GM21723 (cell line): ENCODE data around the gene CYP46A1.
"Not testable (repeated sequence)": the region's sequence is repeated elsewhere in the genome, so short reads cannot be mapped to it uniquely, and the experiment has no call there.

Experiments used
- ATAC-seq: cut with Tn5 transposase; IDR thresholded peaks from one replicate; pipeline ENCODE4 v1.9.1; 2021; ENCODE audit warnings: mild to moderate bottlenecking, moderate library complexity; ENCODE audit not compliant: unreplicated experiment

The CYP46A1 gene

DNA sequence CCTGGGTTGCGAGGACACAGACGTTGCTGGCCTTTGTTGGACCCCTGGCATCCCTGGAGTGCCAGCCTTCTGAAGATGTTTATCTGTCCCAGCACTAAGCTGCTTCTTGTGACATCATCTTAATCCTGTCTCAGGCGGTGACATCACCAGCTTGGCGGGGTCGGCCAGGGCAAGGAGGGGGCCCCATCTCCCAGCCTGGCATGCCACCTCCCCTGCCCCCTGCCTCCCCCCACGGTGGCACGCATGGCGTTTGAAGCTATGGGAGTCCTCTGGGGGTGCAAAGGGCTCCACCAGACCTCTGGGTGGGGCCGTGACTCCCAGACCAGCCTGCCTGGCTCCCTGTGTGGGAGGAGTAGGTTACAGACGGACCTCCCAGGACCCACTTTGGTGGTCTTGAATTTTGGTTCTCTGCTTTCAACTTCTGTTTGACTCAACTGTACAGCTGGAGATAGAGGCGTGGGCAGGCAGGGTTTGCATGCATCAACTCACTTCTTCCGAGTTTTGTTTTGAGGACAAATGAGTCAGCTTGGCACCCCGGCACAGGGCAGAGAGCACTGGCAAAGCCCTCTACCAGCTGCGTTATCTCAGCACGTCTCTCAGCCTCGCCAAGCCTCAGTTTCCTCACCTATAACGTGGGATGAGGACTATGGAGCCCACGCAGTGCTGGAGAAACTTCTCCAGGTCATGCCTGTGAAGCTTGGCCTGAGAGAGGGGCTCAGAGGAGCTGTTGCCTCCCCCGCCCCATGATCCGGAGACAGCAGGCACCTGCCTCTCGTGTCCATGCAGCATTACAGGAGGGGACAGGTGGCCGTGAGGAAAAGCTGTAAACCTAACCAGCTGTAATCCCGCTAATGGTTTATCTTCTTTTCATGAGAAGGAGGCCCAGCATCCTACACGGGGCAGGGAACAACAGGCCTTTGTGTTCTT, 70.3 kb downstream of the CYP46A1 start:
- ATAC-seq: no peak

DNA sequence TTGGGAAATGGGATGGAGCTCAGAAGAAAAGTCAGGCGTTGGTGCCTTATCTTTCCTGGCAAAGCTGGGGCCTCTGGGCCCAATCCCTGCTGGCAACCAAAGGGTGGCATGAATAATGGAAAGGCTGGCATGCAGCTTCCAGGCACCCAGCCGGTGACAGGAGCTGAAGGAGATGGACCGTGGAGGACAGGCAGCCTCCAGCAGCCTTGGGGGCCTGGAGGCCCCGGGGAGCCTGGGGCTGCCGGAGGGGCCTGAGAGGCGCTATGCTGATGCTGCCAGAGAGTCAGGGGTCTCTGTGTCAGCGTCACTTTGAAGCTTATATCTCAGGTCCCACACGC, 70.9 kb downstream of the CYP46A1 start:
- ATAC-seq: no peak

DNA sequence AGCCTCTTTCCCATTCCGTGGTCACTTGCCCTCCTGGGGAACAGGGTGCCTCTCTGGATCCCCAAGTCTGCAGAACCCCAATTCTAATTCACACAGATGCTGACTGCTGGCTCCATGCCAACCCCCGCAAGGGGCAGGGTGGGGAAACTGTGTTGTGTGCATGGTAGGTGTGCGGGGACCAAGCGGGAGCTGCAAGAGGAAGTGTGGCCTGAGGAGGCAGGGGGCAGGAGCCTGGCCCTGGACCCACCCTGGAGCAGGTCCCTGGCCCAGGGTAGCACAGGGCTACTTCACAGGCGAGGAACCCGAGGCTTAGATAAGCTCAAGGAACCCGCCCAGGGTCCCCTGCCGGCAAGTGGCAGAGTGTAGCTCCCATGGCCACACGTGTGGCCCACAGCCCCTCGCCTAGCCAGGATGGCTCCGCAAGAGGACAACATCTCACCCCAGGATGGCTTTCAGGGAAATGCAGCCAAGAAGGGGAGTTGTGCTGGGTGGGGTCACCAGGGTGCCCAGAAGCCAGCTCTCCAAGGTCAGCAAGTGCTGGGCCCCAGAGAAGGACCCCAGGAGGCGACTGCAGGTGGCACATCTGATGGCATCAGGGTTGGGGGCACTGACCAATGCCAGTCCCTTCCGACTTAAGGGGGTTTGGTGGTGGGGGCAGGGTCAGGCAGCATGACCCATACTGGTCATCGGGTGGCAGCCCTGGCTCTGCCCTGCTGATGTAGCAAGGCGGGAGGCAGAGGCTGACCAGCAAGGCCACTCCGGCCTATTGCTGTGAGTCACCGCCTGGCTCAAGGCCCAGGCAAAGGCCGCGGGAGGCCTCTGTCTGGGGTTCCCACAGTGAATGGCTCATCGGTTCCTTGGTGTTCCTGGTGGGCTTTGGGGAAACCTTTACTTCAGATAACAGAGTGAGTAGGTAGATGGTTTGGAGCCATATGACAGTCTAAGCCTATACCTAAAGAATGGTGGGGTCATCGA, 71.8 kb downstream of the CYP46A1 start:
- ATAC-seq: no peak

DNA sequence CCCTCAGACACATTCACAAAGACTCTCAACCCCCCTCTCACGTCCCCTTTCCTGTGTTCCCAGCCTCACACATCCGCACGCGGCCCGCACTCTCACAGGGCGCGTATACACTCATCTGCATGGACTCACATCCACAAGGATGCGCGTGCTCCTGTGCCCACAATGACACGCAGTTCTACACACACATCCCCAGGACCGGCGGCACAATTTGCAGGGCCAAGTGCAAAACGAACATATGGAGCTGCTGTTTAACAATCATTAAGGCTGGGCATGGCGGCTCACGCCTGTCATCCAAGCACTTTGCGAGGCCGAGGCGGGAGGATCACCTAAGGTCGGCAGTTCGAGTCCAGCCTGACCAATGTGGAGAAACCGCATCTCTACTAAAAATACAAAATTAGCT, 72.7 kb downstream of the CYP46A1 start:
- ATAC-seq: no peak

DNA sequence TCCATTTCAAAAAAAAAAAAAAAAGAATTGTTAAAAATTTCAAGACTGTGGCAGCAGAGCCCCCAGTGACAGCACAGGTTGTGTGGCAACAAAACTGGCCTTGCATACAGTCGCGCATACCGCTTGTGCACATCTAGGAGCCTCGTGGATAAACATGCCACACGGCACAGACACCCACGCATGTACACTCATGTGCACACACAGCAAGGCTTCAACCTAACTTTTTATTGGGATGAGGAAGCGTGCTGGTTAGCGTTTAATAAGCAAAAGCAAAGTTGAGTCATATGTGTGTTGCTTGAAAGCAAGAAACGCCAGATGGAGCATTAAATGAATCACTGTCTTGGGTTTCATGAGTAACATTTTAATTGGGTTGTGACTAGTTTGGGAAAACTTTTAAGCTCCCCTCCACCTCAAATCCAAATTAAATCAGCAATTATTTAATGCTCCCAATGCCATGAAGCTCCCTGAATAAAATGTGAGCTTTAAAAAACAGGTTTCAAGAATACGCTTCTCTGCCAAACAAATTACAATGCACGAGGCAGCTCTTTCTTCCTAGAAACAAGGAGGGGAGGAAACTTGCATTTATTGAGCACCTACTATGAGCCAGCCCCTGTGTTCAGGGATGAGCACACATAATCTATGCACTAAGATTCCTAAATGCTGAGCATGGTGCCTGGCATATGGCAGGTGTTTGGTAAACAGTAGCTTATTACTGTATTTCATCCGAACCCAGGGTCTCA, 73.4 kb downstream of the CYP46A1 start:
- no peak for ATAC-seq

DNA sequence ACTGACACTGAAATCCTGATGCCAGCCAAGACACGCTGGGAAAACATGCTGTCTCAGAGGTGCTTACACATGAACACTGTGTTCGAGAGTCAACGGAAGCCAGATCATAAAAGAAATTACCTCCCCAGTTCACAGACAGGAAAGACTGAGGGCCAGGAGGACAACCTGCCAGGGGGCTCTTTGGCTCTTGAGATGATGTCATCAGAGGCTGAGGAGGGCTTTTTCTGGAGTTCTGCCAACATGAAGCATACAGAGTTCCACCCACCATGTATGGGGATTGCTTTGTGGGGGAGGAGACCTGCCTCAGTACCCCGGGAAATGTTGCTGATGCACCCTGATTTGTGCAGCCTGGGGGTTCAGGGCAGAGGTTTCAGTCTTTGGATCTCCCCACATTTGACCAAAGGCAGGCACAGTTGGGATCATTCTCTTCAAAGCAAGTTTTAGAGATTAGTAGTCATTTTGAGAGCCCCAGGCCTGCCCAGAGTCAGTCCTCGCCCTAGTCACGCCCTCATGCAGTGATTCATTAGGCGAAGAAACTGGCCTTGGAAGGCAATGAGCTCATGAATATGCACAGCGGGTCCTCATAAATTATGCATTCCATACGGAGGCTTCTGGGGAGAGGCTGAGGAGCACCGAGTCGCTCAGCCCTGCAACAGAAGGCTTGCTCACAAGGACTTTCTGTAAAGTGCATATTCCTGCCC, 74.2 kb downstream of the CYP46A1 start:
- ATAC-seq: no peak

DNA sequence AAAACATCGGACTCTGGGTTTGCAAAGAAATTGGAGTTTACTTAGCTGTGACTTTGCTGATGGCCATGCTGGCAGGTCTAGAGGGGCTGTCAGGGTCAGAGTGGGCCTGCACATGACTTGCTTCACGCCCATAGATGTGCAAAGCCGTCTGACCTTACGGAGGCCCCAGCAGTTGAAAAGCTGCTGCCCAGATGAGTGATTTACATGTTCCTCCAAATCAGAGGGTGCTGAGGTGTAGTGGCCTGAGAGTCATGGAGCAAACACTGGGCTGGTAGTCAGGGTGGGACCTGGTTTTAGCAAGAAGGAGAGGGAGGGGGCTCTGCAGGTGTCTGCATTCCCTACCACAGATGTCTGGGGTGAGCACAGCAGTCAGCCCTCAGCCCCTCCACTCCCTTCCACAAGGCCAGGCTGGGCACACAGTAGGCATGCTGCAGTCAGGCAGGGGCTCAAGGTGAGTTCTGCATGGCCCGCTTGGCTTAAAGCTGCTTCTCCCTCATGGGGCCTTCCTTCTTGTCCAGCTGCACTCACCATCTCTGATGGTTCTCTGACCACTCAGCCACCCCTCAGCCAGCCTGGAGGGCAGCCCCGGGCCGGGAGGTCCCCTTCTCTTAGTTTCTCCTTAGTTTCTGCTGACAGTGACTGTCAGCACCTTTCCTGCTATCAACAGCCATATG, 74.9 kb downstream of the CYP46A1 start:
- ATAC-seq: no peak

DNA sequence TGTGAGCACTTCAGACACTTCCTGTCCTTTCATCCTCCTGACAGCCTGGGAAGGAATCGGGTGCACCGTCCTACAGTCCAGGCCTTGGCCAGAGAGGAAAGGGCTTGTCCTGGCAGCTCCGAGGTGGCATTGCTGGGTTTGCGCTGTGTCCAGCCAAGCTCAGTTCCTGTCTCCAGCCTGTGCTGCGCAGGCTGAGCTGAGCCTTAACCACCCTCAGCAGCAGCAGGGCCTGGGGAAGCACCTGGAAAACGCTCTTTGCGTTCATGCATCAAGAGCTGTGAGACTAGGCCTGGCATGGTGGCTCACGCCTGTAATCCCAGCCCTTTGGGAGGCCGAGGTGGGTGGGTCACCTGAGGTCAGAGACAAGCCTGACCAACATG, 75.4 kb downstream of the CYP46A1 start:
- ATAC-seq: no peak

DNA sequence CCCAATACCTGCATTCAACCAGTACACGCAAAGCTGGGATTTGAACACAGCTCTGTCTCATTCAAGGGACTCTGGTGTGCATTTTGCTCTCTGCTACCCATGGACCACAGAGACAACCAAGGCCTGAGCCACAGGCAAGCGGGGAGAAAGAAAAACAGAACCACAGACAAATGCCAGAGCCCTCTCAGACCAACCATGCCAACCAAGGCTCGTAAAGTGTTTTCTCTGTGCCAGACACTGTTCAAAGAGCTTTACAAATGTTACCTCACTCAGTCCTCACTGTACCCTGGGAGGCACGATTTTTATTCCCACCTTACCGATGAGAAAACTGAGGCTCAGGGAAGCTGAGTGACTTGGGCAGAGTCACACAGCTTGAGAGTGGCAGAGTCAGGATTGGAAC, 76.7 kb downstream of the CYP46A1 start:
- no peak for ATAC-seq

DNA sequence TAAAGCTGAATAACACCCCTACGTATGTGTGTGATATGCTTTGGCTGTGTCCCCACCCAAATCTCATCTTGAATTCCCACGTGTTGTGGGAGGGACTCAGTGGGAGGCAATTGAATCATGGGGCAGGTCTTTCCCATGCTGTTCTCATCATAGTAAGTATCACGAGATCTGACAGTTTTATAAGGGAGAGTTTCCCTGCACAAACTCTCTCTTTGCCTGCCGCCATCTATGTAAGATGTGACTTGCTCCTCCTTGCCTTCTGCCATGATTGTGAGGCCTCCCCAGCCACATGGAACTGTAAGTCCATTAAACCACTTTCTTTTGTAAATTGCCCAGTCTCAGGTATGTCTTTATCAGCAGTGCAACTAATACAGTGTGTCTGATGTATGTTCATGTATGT, 78.8 kb downstream of the CYP46A1 start:
- not testable (repeated sequence) for ATAC-seq

DNA sequence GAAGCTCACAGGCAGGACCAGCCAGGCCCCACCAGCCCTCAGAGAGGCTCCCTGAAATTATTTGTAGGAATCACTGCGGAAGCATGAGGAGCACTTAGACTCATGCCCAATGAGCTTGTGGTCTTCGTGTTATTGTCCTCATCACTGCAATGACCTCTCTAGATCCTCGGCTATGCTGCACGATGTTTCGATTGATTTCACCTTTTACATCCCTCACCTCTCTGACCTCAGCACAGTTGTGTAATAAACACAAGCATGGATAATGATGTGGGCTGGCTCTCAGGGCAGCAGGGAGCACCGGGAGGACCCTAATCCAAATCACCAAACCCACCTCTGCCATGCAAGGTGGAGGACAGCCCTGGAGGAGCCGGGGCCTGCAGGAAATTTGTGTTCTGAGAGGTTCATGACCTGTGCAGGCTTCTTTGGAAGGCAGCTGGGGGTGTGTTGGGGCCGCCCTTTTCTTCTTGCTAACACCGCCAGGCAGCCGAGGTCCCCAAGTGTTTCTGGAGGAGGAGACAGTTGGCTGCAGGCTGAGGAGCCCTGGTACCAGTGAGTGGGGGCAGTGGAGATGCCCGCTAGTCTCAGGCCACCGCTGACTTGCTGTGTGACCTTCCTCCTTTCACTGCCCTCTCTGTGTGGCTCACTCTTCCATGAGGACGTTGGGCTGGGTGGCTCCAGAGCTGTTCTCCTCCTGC, 79.6 kb downstream of the CYP46A1 start:
- ATAC-seq: no peak

DNA sequence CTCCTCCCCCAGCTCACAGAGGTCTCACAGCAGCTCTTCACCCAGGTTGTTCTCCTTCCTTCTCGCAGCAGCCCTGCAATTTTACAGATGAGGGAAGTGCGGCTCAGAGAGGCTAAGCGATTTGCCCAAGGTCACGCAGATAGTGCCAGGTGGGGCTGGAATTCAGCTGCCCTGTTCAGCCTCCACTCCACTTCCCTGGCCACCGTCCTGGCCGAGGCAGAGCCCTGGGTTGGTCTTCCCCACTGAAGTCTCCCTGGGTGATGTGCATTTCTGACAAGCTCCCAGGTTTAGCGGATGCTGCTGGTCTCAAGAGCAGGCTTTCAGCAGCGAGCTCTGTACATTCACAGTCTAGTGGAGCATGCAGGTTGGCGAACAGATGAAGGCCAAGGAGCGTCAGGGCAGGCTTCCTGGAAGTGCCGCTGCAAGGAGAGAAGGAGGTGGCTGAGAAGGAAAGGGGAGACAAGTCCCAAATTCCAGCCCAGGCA, 80.2 kb downstream of the CYP46A1 start:
- no peak for ATAC-seq

DNA sequence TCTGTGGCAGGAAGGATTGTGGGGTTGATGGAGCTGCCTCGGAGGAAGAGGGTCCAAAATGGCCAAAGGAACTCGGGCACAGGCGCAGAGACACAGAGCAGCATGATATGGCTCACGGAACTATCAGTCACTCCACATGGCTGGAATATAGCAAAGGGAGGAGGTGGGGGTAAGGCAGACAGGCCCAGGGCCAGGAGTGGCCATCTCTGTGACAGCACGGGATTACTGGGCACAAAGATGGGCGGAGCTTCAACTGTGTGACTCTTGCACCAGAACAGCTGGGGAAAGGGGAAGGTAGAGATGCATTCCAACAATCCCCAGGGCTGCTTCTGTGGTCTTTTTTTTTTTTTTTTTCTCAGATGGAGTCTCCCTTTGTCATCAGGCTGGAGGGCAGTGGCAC, 84.3 kb downstream of the CYP46A1 start:
- no peak for ATAC-seq

DNA sequence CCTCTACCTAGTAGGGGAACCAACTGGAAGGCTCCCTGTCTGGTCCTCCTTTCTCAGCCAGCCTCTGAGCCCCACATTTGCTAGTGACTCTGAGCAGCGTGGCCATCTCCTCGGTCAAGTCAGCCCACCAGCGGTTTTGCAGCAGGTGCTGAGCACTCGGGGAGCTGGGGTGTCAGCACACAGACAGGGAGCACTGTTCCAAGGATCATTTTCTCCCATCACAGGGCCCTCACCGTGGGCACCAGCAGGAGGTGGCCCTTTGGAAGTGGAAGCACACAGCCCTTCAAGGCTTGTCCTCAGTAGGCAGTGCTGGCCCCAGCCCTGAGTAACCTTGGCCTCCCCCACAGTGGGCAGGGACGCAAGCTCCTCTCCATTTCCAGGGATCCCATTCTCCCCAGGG, 85.0 kb downstream of the CYP46A1 start:
- ATAC-seq: no peak

DNA sequence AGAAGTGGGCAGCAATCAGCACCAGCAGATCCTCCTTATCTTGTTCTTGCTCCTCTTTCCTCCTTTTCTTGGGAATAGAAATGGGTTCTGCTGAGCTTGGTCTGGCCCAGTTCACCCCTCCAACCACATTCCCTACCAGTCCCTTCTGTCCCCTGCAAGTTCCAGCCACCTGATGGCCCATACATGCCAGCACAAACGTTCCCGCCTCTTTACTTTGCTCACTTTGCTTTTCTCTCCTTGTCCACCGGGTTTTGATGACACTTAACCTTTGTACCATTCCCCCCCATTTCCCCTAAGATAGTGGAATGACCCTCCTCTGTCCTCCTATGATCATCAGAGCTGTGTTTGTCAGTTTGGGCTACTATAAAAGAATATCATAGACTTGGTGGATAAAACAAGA, 85.7 kb downstream of the CYP46A1 start:
- no peak for ATAC-seq

DNA sequence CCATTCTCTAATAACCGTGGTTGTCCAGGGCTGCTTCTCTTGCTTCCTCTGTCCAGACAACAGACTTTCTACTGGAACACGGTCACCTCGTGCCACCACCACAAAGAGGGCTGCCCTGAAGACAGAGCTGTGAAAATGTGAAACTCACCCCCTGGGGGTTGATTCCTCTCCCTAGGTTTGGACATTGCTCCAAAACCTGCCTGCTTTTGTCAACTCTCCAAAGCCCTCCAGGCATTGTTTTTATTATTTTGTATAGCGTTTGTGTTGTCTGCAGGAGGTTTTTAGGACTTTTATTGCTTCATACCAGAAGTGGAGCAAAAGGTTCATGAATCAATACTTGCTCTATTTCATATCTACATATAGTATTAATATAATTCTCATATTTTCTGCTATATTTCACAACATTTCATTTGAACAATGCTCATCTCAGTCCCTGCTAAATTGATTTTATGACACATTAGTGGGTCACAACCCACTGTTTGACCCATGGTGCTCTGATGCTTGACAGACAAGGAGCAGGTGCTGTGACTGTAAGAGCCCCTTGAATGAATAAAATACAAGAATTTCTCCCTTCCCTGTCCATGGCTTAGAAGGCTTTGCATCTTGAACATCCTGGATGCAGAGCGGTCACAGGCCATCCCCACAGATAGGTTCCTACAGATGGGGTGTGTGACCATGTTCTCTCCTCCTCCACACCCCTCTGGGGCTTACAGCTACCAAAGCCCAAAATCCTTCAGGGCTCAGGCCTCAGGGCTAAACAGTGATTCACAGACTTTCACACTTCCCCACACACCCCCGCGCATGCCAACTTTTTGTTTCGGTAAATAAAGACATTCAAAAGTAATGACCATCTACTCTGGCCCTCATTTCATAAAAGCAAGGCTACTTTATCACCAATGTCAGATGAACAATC, 88.5 kb downstream of the CYP46A1 start:
- ATAC-seq: no peak

DNA sequence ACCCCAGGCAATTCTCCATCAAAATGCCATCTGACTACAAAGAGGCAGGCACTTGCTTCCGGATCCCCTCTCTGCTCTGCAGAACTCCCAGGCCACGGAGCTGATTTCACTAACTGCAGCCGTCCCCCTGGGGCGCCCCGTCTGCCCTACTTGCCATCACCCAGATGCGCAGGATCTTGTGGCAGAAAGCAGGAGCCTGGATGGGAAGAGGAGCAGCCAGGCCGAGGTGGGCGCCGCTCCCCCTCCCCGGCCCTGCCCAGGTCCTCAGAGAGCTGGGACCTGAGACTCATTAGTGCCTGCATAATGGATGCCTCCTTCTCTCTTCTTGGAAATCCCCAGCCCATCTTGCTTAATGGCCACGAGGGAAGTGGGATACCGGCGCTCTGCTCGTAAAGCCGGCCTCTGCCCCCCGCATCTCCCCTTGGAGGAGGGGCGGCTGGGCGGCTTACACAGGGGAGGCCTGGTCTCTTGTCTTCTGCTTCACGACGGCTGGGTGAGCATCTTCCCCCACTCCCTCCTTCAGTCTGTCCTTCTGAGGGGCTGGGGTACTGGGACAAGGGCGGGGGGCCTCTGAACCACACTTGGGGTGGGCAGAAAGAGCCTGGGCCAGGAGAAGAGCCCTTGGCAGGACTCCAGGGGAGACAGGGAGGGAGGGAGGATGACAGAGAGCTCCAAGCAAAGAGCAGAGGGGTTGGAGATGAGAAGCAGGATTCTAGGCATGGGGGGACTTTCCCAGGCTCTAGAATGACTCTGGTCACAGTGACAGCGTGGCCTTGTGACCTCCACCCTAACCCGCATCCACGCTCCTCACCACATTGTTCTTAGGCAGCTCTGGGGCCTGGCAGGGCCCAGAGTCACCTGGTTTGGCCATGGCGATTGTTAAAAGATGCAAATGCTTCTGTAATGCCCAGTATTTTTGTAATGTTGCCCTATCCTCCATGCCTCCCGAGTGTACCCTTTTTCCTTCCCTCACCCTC, 89.7 kb downstream of the CYP46A1 start:
- ATAC-seq: no peak
